Measurements from ENCODE around the gene ACTG2. TPM values are rescaled to one million over a fixed set of nuclear protein-coding genes. Genes with fewer than 3 reads are reported as not detected.

Gene ACTG2
- total and polyA plus RNA-seq, 2 experiments from 2014 or later: 20.3 to 41.1 TPM

GRCh38 chr2:73851274-73851673 is 41.5 kb upstream of the ACTG2 start:
- Histone ChIP-seq H2AFZ (no peak overlapping the region), H3K27ac (no peak overlapping the region), H3K9me2 (replicated peaks; ENCODE audit: insufficient read depth) (no peaks in the 10 kb centered on the region), H3K4me2 (no peak overlapping the region), H3K36me3 (replicated peaks; ENCODE audit: insufficient read depth, low read depth) (no peaks in the 10 kb centered on the region), H3K4me3 (no peak overlapping the region), H4K20me1 (ENCODE audit: insufficient read depth, poor library complexity, severe bottlenecking) (no peaks in the 10 kb centered on the region), H3K27me3 (no peaks in the 10 kb centered on the region), H3K9me3 (ENCODE audit: low read depth) (no peaks in the 10 kb centered on the region), H3K4me1 (ENCODE audit: insufficient read depth) (no peaks in the 10 kb centered on the region), H3K79me2 (no peaks in the 10 kb centered on the region)
- WGBS (ENCODE audit: low lambda C conversion rate, missing lambda C conversion rate): 84% methylated on average over 3 of the region's 3 CpGs
- no peak for DNase-seq (ENCODE audit: low spot score)
- TF ChIP-seq EZH2phosphoT487 (IDR thresholded peaks at IDR 0.05; ENCODE audit: low read depth, severe bottlenecking, unreplicated experiment): no peak
- peak; percentile 13 for TF ChIP-seq CTCF (IDR thresholded peaks at IDR 0.05; ENCODE audit: poor library complexity)

GRCh38 chr2:73852020-73852419 is 40.8 kb upstream of the ACTG2 start:
- H3K79me2 ChIP-seq: no peaks in the 10 kb centered on the region
- no peaks in the 10 kb centered on the region for H3K4me1 ChIP-seq (ENCODE audit: insufficient read depth)
- no peak for TF ChIP-seq EZH2 (IDR thresholded peaks at IDR 0.05; ENCODE audit: borderline replicate concordance)
- no peak for TF ChIP-seq CTCF (IDR thresholded peaks at IDR 0.05; ENCODE audit: poor library complexity)
- TF ChIP-seq EZH2phosphoT487 (IDR thresholded peaks at IDR 0.05; ENCODE audit: low read depth, severe bottlenecking, unreplicated experiment): no peak
- peak; percentile 23 for DNase-seq (ENCODE audit: low spot score)
- no peaks in the 10 kb centered on the region for H3K9me2 ChIP-seq (replicated peaks; ENCODE audit: insufficient read depth)
- H3K27ac ChIP-seq: no peak overlapping the region
- H3K36me3 ChIP-seq (replicated peaks; ENCODE audit: insufficient read depth, low read depth): no peaks in the 10 kb centered on the region
- H4K20me1 ChIP-seq (ENCODE audit: insufficient read depth, poor library complexity, severe bottlenecking): no peaks in the 10 kb centered on the region
- H3K9me3 ChIP-seq (ENCODE audit: low read depth): no peaks in the 10 kb centered on the region
- no peak overlapping the region for H2AFZ ChIP-seq
- H3K27me3 ChIP-seq: no peaks in the 10 kb centered on the region
- no peak overlapping the region for H3K4me3 ChIP-seq
- no peak overlapping the region for H3K4me2 ChIP-seq

- TF ChIP-seq EZH2phosphoT487 (IDR thresholded peaks at IDR 0.05; ENCODE audit: low read depth, severe bottlenecking, unreplicated experiment) (no peak), EZH2 (IDR thresholded peaks at IDR 0.05; ENCODE audit: borderline replicate concordance) (no peak), CTCF (IDR thresholded peaks at IDR 0.05; ENCODE audit: poor library complexity) (no peak)
- Histone ChIP-seq H3K4me2 (no peak overlapping the region), H3K79me2 (no peaks in the 10 kb centered on the region), H3K27me3 (no peaks in the 10 kb centered on the region), H3K36me3 (replicated peaks; ENCODE audit: insufficient read depth, low read depth) (no peaks in the 10 kb centered on the region), H3K9me3 (ENCODE audit: low read depth) (no peaks in the 10 kb centered on the region), H3K27ac (no peak overlapping the region), H3K9me2 (replicated peaks; ENCODE audit: insufficient read depth) (no peaks in the 10 kb centered on the region), H2AFZ (no peak overlapping the region), H3K4me1 (ENCODE audit: insufficient read depth) (no peaks in the 10 kb centered on the region), H3K4me3 (no peak overlapping the region), H4K20me1 (ENCODE audit: insufficient read depth, poor library complexity, severe bottlenecking) (no peaks in the 10 kb centered on the region)
- WGBS (ENCODE audit: low lambda C conversion rate, missing lambda C conversion rate): 93% methylated on average over 2 of the region's 2 CpGs
- DNase-seq (ENCODE audit: low spot score): no peak
Measured at GRCh38 chr2:73855526-73855925, 37.3 kb upstream of the ACTG2 start.

- H3K9me3 ChIP-seq (ENCODE audit: low read depth): no peaks in the 10 kb centered on the region
- no peaks in the 10 kb centered on the region for H3K4me1 ChIP-seq (ENCODE audit: insufficient read depth)
- no peak overlapping the region for H3K4me2 ChIP-seq
- no peak for TF ChIP-seq EZH2 (IDR thresholded peaks at IDR 0.05; ENCODE audit: borderline replicate concordance)
- TF ChIP-seq CTCF (IDR thresholded peaks at IDR 0.05; ENCODE audit: poor library complexity): no peak
- TF ChIP-seq EZH2phosphoT487 (IDR thresholded peaks at IDR 0.05; ENCODE audit: low read depth, severe bottlenecking, unreplicated experiment): no peak
- H3K9me2 ChIP-seq (replicated peaks; ENCODE audit: insufficient read depth): no peaks in the 10 kb centered on the region
- no peaks in the 10 kb centered on the region for H3K79me2 ChIP-seq
- H3K27me3 ChIP-seq: no peaks in the 10 kb centered on the region
- no peak overlapping the region for H2AFZ ChIP-seq
- no peaks in the 10 kb centered on the region for H4K20me1 ChIP-seq (ENCODE audit: insufficient read depth, poor library complexity, severe bottlenecking)
- no peak for DNase-seq (ENCODE audit: low spot score)
- H3K27ac ChIP-seq: no peak overlapping the region
- no peak overlapping the region for H3K4me3 ChIP-seq
- no peaks in the 10 kb centered on the region for H3K36me3 ChIP-seq (replicated peaks; ENCODE audit: insufficient read depth, low read depth)
Measured at GRCh38 chr2:73856214-73856613, 36.6 kb upstream of the ACTG2 start.

Data from hepatocyte (in vitro differentiated cells).